ENCODE measurements around the gene SPATS2. TPM values are rescaled to one million over a fixed set of nuclear protein-coding genes. Genes with fewer than 3 reads are reported as not detected.

SPATS2 gene
- total and polyA plus RNA-seq, 4 donors, result 5.5 to 29.8 (median 15.4) TPM

- intact Hi-C loops (cut with DNase I), result no loop called here
- H3K4me1 ChIP-seq (ENCODE audit: control insufficient read depth in 1 of 2, insufficient read depth in 2 of 2, low read length in 2 of 2), result no peaks in the 10 kb centered on the region
- ATAC-seq (ENCODE audit: low FRiP score) (no peak), DNase-seq (no peak)
- H3K36me3 ChIP-seq (ENCODE audit: control insufficient read depth in 1 of 2, insufficient read depth in 2 of 2, low read length in 1 of 2), result no peaks in the 10 kb centered on the region
- no peaks in the 10 kb centered on the region for H3K27me3 ChIP-seq (ENCODE audit: control insufficient read depth in 1 of 2, insufficient read depth in 2 of 2, low read length in 1 of 2)
- H3K27ac ChIP-seq (ENCODE audit: low read depth in 1 of 2, low read length in 2 of 2), result no peak overlapping the region
- no peak overlapping the region for H3K4me3 ChIP-seq (ENCODE audit: low read length in 2 of 2)
- no peaks in the 10 kb centered on the region for H3K9me3 ChIP-seq (ENCODE audit: control insufficient read depth, low read length)
These were observed 37.7 kb downstream of the SPATS2 start for GRCh38 chr12:49404956-49405355.

- no peak for ATAC-seq (ENCODE audit: low FRiP score)
These were observed 43.6 kb downstream of the SPATS2 start for GRCh38 chr12:49410818-49411217.

GRCh38 chr12:49413010-49413409, 45.7 kb downstream of the SPATS2 start:
- DNase-seq, result no peak
- 92 to 94% methylated on average over 6 of the region's 6 CpGs for WGBS, 2 donors
- H3K36me3 ChIP-seq (ENCODE audit: control insufficient read depth in 1 of 2, insufficient read depth in 2 of 2, low read length in 1 of 2), result peaks cover 0 to 2% of the 10 kb centered on the region in 2 donors
- H3K27ac ChIP-seq (ENCODE audit: low read depth in 1 of 2, low read length in 2 of 2), result no peak overlapping the region
- no peaks in the 10 kb centered on the region for H3K4me1 ChIP-seq (ENCODE audit: control insufficient read depth in 1 of 2, insufficient read depth in 2 of 2, low read length in 2 of 2)
- no peaks in the 10 kb centered on the region for H3K9me3 ChIP-seq (ENCODE audit: control insufficient read depth, low read length)
- intact Hi-C loops (cut with DNase I), result no loop called here
- H3K27me3 ChIP-seq (ENCODE audit: control insufficient read depth in 1 of 2, insufficient read depth in 2 of 2, low read length in 1 of 2), result no peaks in the 10 kb centered on the region
- no peak for ATAC-seq (ENCODE audit: low FRiP score)
- no peak overlapping the region for H3K4me3 ChIP-seq (ENCODE audit: low read length in 2 of 2)

More at GRCh38 chr12:49410818-49411217, 43.6 kb downstream of the SPATS2 start:
- Histone ChIP-seq H3K4me3 (ENCODE audit: low read length in 2 of 2) (no peak overlapping the region), H3K27ac (ENCODE audit: low read depth in 1 of 2, low read length in 2 of 2) (no peak overlapping the region), H3K36me3 (ENCODE audit: control insufficient read depth in 1 of 2, insufficient read depth in 2 of 2, low read length in 1 of 2) (no peaks in the 10 kb centered on the region), H3K4me1 (ENCODE audit: control insufficient read depth in 1 of 2, insufficient read depth in 2 of 2, low read length in 2 of 2) (no peaks in the 10 kb centered on the region), H3K9me3 (ENCODE audit: control insufficient read depth, low read length) (no peaks in the 10 kb centered on the region), H3K27me3 (ENCODE audit: control insufficient read depth in 1 of 2, insufficient read depth in 2 of 2, low read length in 1 of 2) (no peaks in the 10 kb centered on the region)
- 98 to 100% methylated on average over 1 of the region's 1 CpG for WGBS, 2 donors
- DNase-seq, result no peak
- intact Hi-C loops (cut with DNase I), result no loop called here

DNA sequence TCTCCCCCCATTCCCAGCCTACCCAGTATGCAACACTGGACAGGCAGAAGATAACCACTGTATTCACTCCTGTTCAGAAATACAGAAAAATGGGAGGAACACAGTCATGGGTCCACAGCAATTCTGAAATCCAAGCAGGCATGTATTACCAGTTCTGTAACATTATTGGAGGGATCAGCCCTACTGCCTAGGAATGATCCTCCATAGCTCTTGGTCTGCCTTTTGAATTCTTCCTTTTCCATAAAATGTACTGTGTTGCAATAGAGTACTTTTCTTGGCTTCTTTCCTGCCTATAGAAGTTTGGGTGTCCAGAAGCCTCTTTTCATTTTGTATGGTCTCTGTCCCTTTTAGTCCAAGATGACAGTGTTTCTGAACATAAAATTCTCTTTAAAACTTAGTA, 46.5 kb downstream of the SPATS2 start:
- intact Hi-C loops (cut with DNase I), result no loop called here
- Histone ChIP-seq H3K9me3 (ENCODE audit: control insufficient read depth, low read length) (no peaks in the 10 kb centered on the region), H3K36me3 (ENCODE audit: control insufficient read depth in 1 of 2, insufficient read depth in 2 of 2, low read length in 1 of 2) (peaks cover 0 to 2% of the 10 kb centered on the region in 2 donors), H3K27me3 (ENCODE audit: control insufficient read depth in 1 of 2, insufficient read depth in 2 of 2, low read length in 1 of 2) (no peaks in the 10 kb centered on the region), H3K4me1 (ENCODE audit: control insufficient read depth in 1 of 2, insufficient read depth in 2 of 2, low read length in 2 of 2) (no peaks in the 10 kb centered on the region), H3K4me3 (ENCODE audit: low read length in 2 of 2) (no peak overlapping the region), H3K27ac (ENCODE audit: low read depth in 1 of 2, low read length in 2 of 2) (no peak overlapping the region)
- no peak for DNase-seq
- no peak for ATAC-seq (ENCODE audit: low FRiP score)

DNA sequence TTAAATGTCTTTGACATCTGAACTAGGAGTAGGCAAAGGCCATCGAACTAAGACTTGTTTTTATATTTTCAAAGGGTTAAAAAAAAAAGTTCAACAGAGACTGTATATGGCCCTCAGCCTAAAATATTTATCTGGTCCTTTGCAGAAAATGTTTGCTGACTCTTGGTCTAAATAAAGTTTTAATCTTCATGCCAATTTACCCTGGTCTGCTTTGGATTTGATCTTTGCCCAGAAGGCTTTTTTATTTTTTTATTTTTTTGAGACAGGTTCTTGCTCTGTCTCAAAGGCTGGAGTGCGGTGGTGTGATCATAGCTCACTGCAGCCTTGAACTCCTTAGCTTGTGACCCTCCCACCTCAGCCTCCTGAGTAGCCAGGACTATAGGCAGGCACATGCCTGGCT, 47.1 kb downstream of the SPATS2 start:
- Histone ChIP-seq H3K4me1 (ENCODE audit: control insufficient read depth in 1 of 2, insufficient read depth in 2 of 2, low read length in 2 of 2) (no peaks in the 10 kb centered on the region), H3K4me3 (ENCODE audit: low read length in 2 of 2) (no peak overlapping the region), H3K27ac (ENCODE audit: low read depth in 1 of 2, low read length in 2 of 2) (no peak overlapping the region), H3K9me3 (ENCODE audit: control insufficient read depth, low read length) (no peaks in the 10 kb centered on the region), H3K36me3 (ENCODE audit: control insufficient read depth in 1 of 2, insufficient read depth in 2 of 2, low read length in 1 of 2) (peaks cover 0 to 2% of the 10 kb centered on the region in 2 donors), H3K27me3 (ENCODE audit: control insufficient read depth in 1 of 2, insufficient read depth in 2 of 2, low read length in 1 of 2) (no peaks in the 10 kb centered on the region)
- WGBS, 2 donors, result 76 to 82% methylated on average over 2 of the region's 2 CpGs
- intact Hi-C loops (cut with DNase I), result no loop called here
- ATAC-seq (ENCODE audit: low FRiP score), result no peak
- DNase-seq, result no peak

- Histone ChIP-seq H3K36me3 (ENCODE audit: control insufficient read depth in 1 of 2, insufficient read depth in 2 of 2, low read length in 1 of 2) (peaks cover 0 to 2% of the 10 kb centered on the region in 2 donors), H3K27ac (ENCODE audit: low read depth in 1 of 2, low read length in 2 of 2) (no peak overlapping the region), H3K4me3 (ENCODE audit: low read length in 2 of 2) (no peak overlapping the region), H3K27me3 (ENCODE audit: control insufficient read depth in 1 of 2, insufficient read depth in 2 of 2, low read length in 1 of 2) (no peaks in the 10 kb centered on the region), H3K9me3 (ENCODE audit: control insufficient read depth, low read length) (no peaks in the 10 kb centered on the region), H3K4me1 (ENCODE audit: control insufficient read depth in 1 of 2, insufficient read depth in 2 of 2, low read length in 2 of 2) (no peaks in the 10 kb centered on the region)
- WGBS, 2 donors, result 94 to 98% methylated on average over 3 of the region's 3 CpGs
- intact Hi-C loops (cut with DNase I), result no loop called here
- ATAC-seq (ENCODE audit: low FRiP score) (no peak), DNase-seq (no peak)
These were observed 48.3 kb downstream of the SPATS2 start for GRCh38 chr12:49415521-49415970.

DNA sequence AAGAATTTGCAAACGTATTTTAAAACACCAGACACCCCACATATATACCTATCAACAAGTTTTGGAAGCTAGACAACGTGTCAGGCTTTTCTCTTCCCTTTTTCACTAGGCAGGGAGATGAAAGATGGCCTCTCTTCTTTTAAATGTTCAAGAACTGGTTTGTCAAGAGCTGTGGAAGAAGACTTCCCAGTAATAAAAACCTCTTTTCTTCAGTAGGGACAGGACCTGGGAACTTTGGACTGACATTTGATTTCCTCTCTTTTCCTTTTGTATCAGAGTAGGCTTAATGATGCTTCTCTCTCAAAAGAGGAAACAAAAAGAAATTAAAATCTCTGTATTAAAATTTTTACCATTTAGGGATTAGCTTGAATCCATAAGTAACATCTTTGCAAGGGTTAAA, 49.6 kb downstream of the SPATS2 start:
- no peak for DNase-seq
- Histone ChIP-seq H3K4me3 (ENCODE audit: low read length in 2 of 2) (no peak overlapping the region), H3K27me3 (ENCODE audit: control insufficient read depth in 1 of 2, insufficient read depth in 2 of 2, low read length in 1 of 2) (no peaks in the 10 kb centered on the region), H3K9me3 (ENCODE audit: control insufficient read depth, low read length) (no peaks in the 10 kb centered on the region), H3K27ac (ENCODE audit: low read depth in 1 of 2, low read length in 2 of 2) (no peak overlapping the region), H3K4me1 (ENCODE audit: control insufficient read depth in 1 of 2, insufficient read depth in 2 of 2, low read length in 2 of 2) (no peaks in the 10 kb centered on the region), H3K36me3 (ENCODE audit: control insufficient read depth in 1 of 2, insufficient read depth in 2 of 2, low read length in 1 of 2) (peaks cover 0 to 2% of the 10 kb centered on the region in 2 donors)
- intact Hi-C loops (cut with DNase I), result no loop called here
- no peak for ATAC-seq (ENCODE audit: low FRiP score)
- 72 to 83% methylated on average over 2 of the region's 2 CpGs for WGBS, 2 donors

DNA sequence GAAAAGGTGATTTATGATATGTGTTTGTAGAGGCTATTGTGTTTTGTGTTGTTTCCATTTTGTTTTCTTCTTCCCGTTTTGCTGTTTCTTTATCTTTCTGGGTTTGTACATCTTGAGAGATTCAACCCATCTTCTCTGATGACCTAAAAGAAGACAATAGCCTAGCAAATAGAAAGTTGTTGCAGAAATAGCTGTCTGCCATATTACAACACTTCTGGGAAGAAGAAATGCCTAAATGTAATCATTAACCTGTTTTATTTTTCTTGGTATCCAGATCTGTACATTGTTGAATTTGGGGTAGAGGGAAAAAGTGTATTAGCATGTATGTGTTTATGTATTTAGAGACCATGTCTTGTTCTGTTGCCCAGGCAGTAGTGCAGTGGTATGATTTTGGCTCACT, 50.3 kb downstream of the SPATS2 start:
- H3K4me1 ChIP-seq (ENCODE audit: control insufficient read depth in 1 of 2, insufficient read depth in 2 of 2, low read length in 2 of 2), result no peaks in the 10 kb centered on the region

GRCh38 chr12:49420556-49420955, 53.3 kb downstream of the SPATS2 start:
- Histone ChIP-seq H3K9me3 (ENCODE audit: control insufficient read depth, low read length) (no peaks in the 10 kb centered on the region), H3K36me3 (ENCODE audit: control insufficient read depth in 1 of 2, insufficient read depth in 2 of 2, low read length in 1 of 2) (peaks cover 0 to 2% of the 10 kb centered on the region in 2 donors), H3K27me3 (ENCODE audit: control insufficient read depth in 1 of 2, insufficient read depth in 2 of 2, low read length in 1 of 2) (no peaks in the 10 kb centered on the region), H3K4me1 (ENCODE audit: control insufficient read depth in 1 of 2, insufficient read depth in 2 of 2, low read length in 2 of 2) (no peaks in the 10 kb centered on the region), H3K4me3 (ENCODE audit: low read length in 2 of 2) (no peak overlapping the region), H3K27ac (ENCODE audit: low read depth in 1 of 2, low read length in 2 of 2) (no peak overlapping the region)
- no peak for ATAC-seq (ENCODE audit: low FRiP score)
- 97 to 98% methylated on average over 4 of the region's 4 CpGs for WGBS, 2 donors
- no peak for DNase-seq
- intact Hi-C loops (cut with DNase I), result no loop called here

More for the DNA sequence above, 50.3 kb downstream of the SPATS2 start:
- H3K4me3 ChIP-seq (ENCODE audit: low read length in 2 of 2), result no peak overlapping the region
- no peak for ATAC-seq (ENCODE audit: low FRiP score)
- no peaks in the 10 kb centered on the region for H3K9me3 ChIP-seq (ENCODE audit: control insufficient read depth, low read length)
- no peaks in the 10 kb centered on the region for H3K27me3 ChIP-seq (ENCODE audit: control insufficient read depth in 1 of 2, insufficient read depth in 2 of 2, low read length in 1 of 2)
- peaks cover 0 to 2% of the 10 kb centered on the region in 2 donors for H3K36me3 ChIP-seq (ENCODE audit: control insufficient read depth in 1 of 2, insufficient read depth in 2 of 2, low read length in 1 of 2)
- WGBS, 2 donors, result 89 to 91% methylated on average over 1 of the region's 1 CpG
- no peak overlapping the region for H3K27ac ChIP-seq (ENCODE audit: low read depth in 1 of 2, low read length in 2 of 2)
- intact Hi-C loops (cut with DNase I), result no loop called here
- no peak for DNase-seq

All from aorta (tissue), 5 donors.